HepG2 (cell line): ENCODE results near the gene MYO16. TPM values are rescaled to one million over a fixed set of nuclear protein-coding genes. Genes with fewer than 3 reads are reported as not detected.

Experiments
- ATAC-seq: fragments of 200-7000 bp; cut with Tn5 transposase; 3 replicates; pipeline ENCODE4 v1.9.1; 2020; ENCODE audit warnings: mild to moderate bottlenecking, moderate library complexity
- BruUV-seq: library from RNA; stranded (reverse); fragments of 400-500 nt; replicated peaks from 2 replicates; lab custom pipeline; 2021; lab: Mats Ljungman, UMichigan
- CTCF ChIA-PET: fragments of 300-600 bp; formaldehyde crosslinking; extraction: SDS; loops from one replicate; lab custom pipeline; 2021; ENCODE audit warnings: low total read pairs, inconsistent platforms, low intra/inter-chr PET ratio; lab: Yijun Ruan, JAX
- POLR2A ChIA-PET: fragments of 350-600 bp; sonication (Branson Sonifier 250); formaldehyde crosslinking; loops from one replicate; lab custom pipeline; 2020; ENCODE audit warnings: antibody characterized with exemption, inconsistent platforms; lab: Yijun Ruan, JAX
- DNase-seq: peaks from one replicate; pipeline ENCODE4 v3.0.0-alpha.2; 2015; ENCODE audit warnings: low spot score
- FAIRE-seq: peaks from 3 replicates; lab custom pipeline; 2011; peaks lifted over from hg19 to GRCh38; lab: Jason Lieb, UNC
- H2AFZ ChIP-seq: one replicate; pipeline ENCODE4 v1.6.1; 2011; ENCODE audit warnings: low read length, inconsistent platforms
- H3K27ac ChIP-seq: fragments of 300-600 bp; 3 replicates; pipeline ENCODE4 v1.8.0; 2011; ENCODE audit warnings: mixed run types, mild to moderate bottlenecking, mixed read lengths, low read length, inconsistent platforms; ENCODE audit not compliant: insufficient read depth; ENCODE audit errors: extremely low read length
- H3K27me3 ChIP-seq, 2 experiments: fragments of 200-600 bp in 1 of 2; 2 replicates in 1 of 2; 3 replicates in 1 of 2; pipeline versions ENCODE4 v1.6.0 to v1.8.0; 2011; ENCODE audit warnings: low read length in 2 of 2, mild to moderate bottlenecking in 2 of 2, moderate library complexity in 2 of 2, inconsistent platforms in 1 of 2; ENCODE audit not compliant: insufficient read depth in 2 of 2, control insufficient read depth in 1 of 2
- H3K36me3 ChIP-seq, 2 experiments: fragments of 200-600 bp in 1 of 2; replicated peaks in 1 of 2; 2 replicates in 1 of 2; 3 replicates in 1 of 2; pipeline versions ENCODE4 v1.5.1 to v1.8.0; 2011; ENCODE audit warnings: low read length in 2 of 2, inconsistent platforms in 1 of 2; ENCODE audit not compliant: insufficient read depth in 2 of 2, control insufficient read depth in 1 of 2
- H3K4me1 ChIP-seq: 2 replicates; pipeline ENCODE4 v1.5.1; 2012; ENCODE audit warnings: low read length, inconsistent platforms; ENCODE audit not compliant: insufficient read depth
- H3K4me2 ChIP-seq: 2 replicates; pipeline ENCODE4 v1.6.0; 2011; ENCODE audit warnings: low read depth, low read length, inconsistent platforms
- H3K4me3 ChIP-seq, 3 experiments: fragments of 200-600 bp in 1 of 3; sonication (generic), shearing (Covaris generic) in 1 of 3; replicated peaks in 1 of 3; 2 replicates each; pipeline ENCODE4 v1.5.1; 2011 to 2016; ENCODE audit warnings: low read length in 3 of 3, inconsistent platforms in 2 of 3, low read depth in 2 of 3, mild to moderate bottlenecking in 2 of 3, control low read depth in 1 of 3, mixed read lengths in 1 of 3; ENCODE audit not compliant: insufficient read depth in 1 of 3
- H3K79me2 ChIP-seq: one replicate; pipeline ENCODE4 v1.6.1; 2011; ENCODE audit warnings: low read length, inconsistent platforms; ENCODE audit not compliant: insufficient read depth
- H3K9ac ChIP-seq: 2 replicates; pipeline ENCODE4 v1.6.0; 2011; ENCODE audit warnings: mild to moderate bottlenecking, low read depth, low read length, inconsistent platforms; ENCODE audit not compliant: insufficient read depth
- H3K9me3 ChIP-seq: 2 replicates; pipeline ENCODE4 v1.5.1; 2012; ENCODE audit warnings: mild to moderate bottlenecking, low read length
- H4K20me1 ChIP-seq: 2 replicates; pipeline ENCODE4 v1.6.0; 2011; ENCODE audit warnings: inconsistent platforms, mild to moderate bottlenecking, low read length, moderate library complexity; ENCODE audit not compliant: insufficient read depth
- MAFF ChIP-seq: IDR thresholded peaks from 2 replicates; pipeline ENCODE4 v1.6.1; 2011; ENCODE audit warnings: low read depth, low read length, improper control_type of control experiment
- MAFK ChIP-seq, 2 experiments: IDR thresholded peaks in 1 of 2; conservative IDR thresholded peaks in 1 of 2; 2 replicates each; pipeline ENCODE4 v1.6.1; 2011; ENCODE audit warnings: improper control_type of control experiment in 2 of 2, low read length in 2 of 2
- NFIC ChIP-seq: IDR thresholded peaks from 2 replicates; pipeline ENCODE4 v1.6.1; 2012; ENCODE audit warnings: mild to moderate bottlenecking, low read length, inconsistent platforms
- SP5 ChIP-seq: IDR thresholded peaks from 2 replicates; pipeline ENCODE4 v1.6.1; 2016; ENCODE audit warnings: low read depth, borderline replicate concordance
- TCF12 ChIP-seq, 2 experiments: fragments of 450-650 bp in 1 of 2; sonication (generic) in 1 of 2; formaldehyde crosslinking in 1 of 2; IDR thresholded peaks; 2 replicates each; pipeline versions ENCODE4 v1.6.1 to v1.8.0; 2017 to 2022; ENCODE audit warnings: antibody characterized with exemption in 1 of 2, mild to moderate bottlenecking in 1 of 2, missing genetic modification reagents in 1 of 2, moderate library complexity in 1 of 2
- ZMYM3 ChIP-seq: sonication (generic); formaldehyde crosslinking; IDR thresholded peaks from 2 replicates; pipeline ENCODE4 v1.5.1; 2020; ENCODE audit warnings: mild to moderate bottlenecking, missing genetic modification reagents
- ZNF589 ChIP-seq: sonication (generic); formaldehyde crosslinking; conservative IDR thresholded peaks from 2 replicates; pipeline ENCODE4 v1.8.0; 2022; ENCODE audit warnings: mild to moderate bottlenecking, moderate library complexity, missing genetic modification reagents
- ZNF644 ChIP-seq: IDR thresholded peaks from 2 replicates; pipeline ENCODE4 v1.6.1; 2016; ENCODE audit warnings: low read depth
- ZSCAN22 ChIP-seq: sonication (generic); formaldehyde crosslinking; IDR thresholded peaks from 2 replicates; pipeline ENCODE4 v1.4.0; 2020; ENCODE audit warnings: mild to moderate bottlenecking, missing genetic modification reagents
- WGBS: methylation state at CpG from one replicate; pipeline ENCODE4 v1.1.6; 2017; ENCODE audit warnings: low lambda C conversion rate; 5-methylcytosine and 5-hydroxymethylcytosine counted together
- in situ Hi-C: cut with HindIII; loops from 2 replicates; pipeline ENCODE4 v1.10.0; 2017; ENCODE audit warnings: low pct_unique_long_range_greater_than_20kb; ENCODE audit not compliant: extremely low pct_ligation_motif_present
- intact Hi-C: fragments of 100-400 bp; cut with micrococcal nuclease; formaldehyde crosslinking; loops from one replicate; pipeline ENCODE4 v1.10.0; 2022; ENCODE audit not compliant: unreplicated experiment
- polyA plus RNA-seq, 8 experiments: library from polyadenylated mRNA; depleted of rRNA in 3 of 8; stranded (reverse) in 7 of 8; unstranded in 1 of 8; fragments of >200 nt; fragmentation: Illumina TruSeq in 4 of 8; extraction: Trizol in 4 of 8; gene quantifications; 2 replicates each; pipeline versions ENCODE4 v1.2.1 to v1.2.3, GENCODE V29; 2011 to 2016; ENCODE audit warnings: low read depth in 4 of 8, missing spikeins in 1 of 8, mixed read lengths in 1 of 8; ENCODE audit not compliant: insufficient read depth in 1 of 8
- total RNA-seq, 5 experiments: library from RNA; depleted of rRNA; stranded (reverse); fragments of >200 nt; fragmentation: Illumina TruSeq; extraction: Trizol; gene quantifications; 2 replicates each; pipeline ENCODE4 v1.2.3, GENCODE V29; 2016; ENCODE audit warnings: low read depth in 1 of 5
- TF ChIP-seq, protein P1 (sequence below): sonication (generic); formaldehyde crosslinking; IDR thresholded peaks from 2 replicates; pipeline ENCODE4 v1.5.0; 2020; ENCODE audit warnings: missing genetic modification reagents

MYO16 gene
- total and polyA plus RNA-seq, 2 of the 13 experiments (the other 11 are each of a cell fraction or from before 2014, with no cell fraction given), result not detected

DNA sequence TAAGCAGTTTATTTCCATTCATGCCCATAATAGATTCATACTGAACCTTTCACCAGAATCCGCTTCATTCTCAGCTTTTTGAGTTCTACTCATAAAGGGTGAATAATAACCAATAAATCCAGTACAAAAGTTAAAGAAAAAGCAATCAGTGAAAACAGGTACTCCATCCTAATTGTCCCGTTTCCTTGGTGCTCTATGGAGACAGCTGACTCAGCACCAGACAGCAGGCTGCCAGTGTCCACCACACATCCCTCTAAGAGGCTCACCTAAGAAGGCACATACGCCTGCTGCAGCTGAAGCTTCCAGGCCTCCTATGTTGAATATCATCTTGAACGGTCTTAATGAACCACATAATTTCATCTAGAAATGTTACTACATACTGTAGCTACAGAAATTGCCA lies 27.3 kb downstream of the MYO16 start:
- Histone ChIP-seq H3K36me3 (no peaks in the 10 kb centered on the region), H4K20me1 (no peaks in the 10 kb centered on the region), H3K79me2 (no peaks in the 10 kb centered on the region), H3K9me3 (peaks cover 76% of the 10 kb centered on the region), H2AFZ (no peak overlapping the region), H3K4me3 (no peak overlapping the region), H3K9ac (no peak overlapping the region), H3K27ac (no peak overlapping the region), H3K4me2 (no peak overlapping the region), H3K27me3 (no peaks in the 10 kb centered on the region), H3K4me1 (no peaks in the 10 kb centered on the region)
- no peak for FAIRE-seq
- intact Hi-C loops, result no loop called here
- in situ Hi-C loops, result no loop called here
- no TSS peak for BruUV-seq
- DNase-seq, result no peak
- ChIA-PET POLR2A (no interaction called here), CTCF (no interaction called here)
- peak; percentile 18 to 49; a peak in 2 of 4 replicates for TF ChIP-seq MAFK (conservative IDR thresholded peaks at IDR 0.05 in 1 of 2, IDR thresholded peaks at IDR 0.05 in 1 of 2; ENCODE audit: low read length in 2 of 2)
- no peak for TF ChIP-seq NFIC
- peak; percentile 45 for TF ChIP-seq MAFF
- WGBS, result 22% methylated on average over 4 of the region's 4 CpGs
- ATAC-seq, result no peak

DNA sequence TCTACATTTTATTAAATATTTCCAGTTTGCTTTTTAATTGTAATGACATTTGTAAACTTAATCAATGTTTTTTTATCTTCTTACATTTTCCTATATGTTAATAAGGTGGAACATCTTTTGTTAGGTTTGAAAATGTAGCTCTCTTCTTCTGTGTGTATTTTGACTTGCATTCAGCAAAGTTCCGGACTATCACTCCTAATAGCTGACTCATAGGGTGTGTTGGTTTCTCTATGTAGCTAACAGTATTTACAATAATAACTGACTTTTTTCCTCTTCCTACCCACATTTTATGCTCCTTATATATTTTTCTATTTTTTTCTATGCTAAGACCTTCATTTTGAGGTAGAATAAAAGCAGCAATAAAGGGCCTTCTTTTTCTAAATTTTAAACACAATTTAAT lies 28.1 kb downstream of the MYO16 start:
- TF ChIP-seq ZSCAN22 (CRISPR knock-in tag), result no peak
- no peak for TF ChIP-seq ZNF644 (CRISPR knock-in tag)
- TF ChIP-seq ZNF589 (CRISPR knock-in tag), result no peak
- TF ChIP-seq ZMYM3, result no peak
- TF ChIP-seq SP5 (CRISPR knock-in tag), result no peak
- TF ChIP-seq, protein P1, sequence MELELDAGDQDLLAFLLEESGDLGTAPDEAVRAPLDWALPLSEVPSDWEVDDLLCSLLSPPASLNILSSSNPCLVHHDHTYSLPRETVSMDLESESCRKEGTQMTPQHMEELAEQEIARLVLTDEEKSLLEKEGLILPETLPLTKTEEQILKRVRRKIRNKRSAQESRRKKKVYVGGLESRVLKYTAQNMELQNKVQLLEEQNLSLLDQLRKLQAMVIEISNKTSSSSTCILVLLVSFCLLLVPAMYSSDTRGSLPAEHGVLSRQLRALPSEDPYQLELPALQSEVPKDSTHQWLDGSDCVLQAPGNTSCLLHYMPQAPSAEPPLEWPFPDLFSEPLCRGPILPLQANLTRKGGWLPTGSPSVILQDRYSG (CRISPR knock-in tag), result no peak
- TF ChIP-seq TCF12 (IDR thresholded peaks at IDR 0.05), result no peak
- TF ChIP-seq TCF12 (CRISPR knock-in tag; IDR thresholded peaks at IDR 0.05), result no peak
- no peak overlapping the region for H3K9ac ChIP-seq
- no peak overlapping the region for H3K4me3 ChIP-seq
- H3K27me3 ChIP-seq, result no peaks in the 10 kb centered on the region
- no peak overlapping the region for H3K4me2 ChIP-seq
- in situ Hi-C loops (no loop called here), intact Hi-C loops (no loop called here)
- ATAC-seq, result no peak
- 29% methylated on average over 1 of the region's 1 CpG for WGBS
- no TSS peak for BruUV-seq
- H4K20me1 ChIP-seq, result no peaks in the 10 kb centered on the region
- ChIA-PET CTCF (no interaction called here), POLR2A (no interaction called here)
- H3K9me3 ChIP-seq, result peaks cover 76% of the 10 kb centered on the region
- H3K36me3 ChIP-seq, result no peaks in the 10 kb centered on the region
- FAIRE-seq, result no peak
- H3K4me1 ChIP-seq, result no peaks in the 10 kb centered on the region
- DNase-seq, result no peak
- no peak overlapping the region for H2AFZ ChIP-seq
- H3K79me2 ChIP-seq, result no peaks in the 10 kb centered on the region
- no peak overlapping the region for H3K27ac ChIP-seq
